ENCODE measurements around the gene PPP1R27. TPM values are rescaled to one million over a fixed set of nuclear protein-coding genes. Genes with fewer than 3 reads are reported as not detected.
A peak's percentile ranks its signal among the peaks of the same experiment; 100 is the strongest.

The PPP1R27 gene
- polyA plus RNA-seq, 1 donor, result 0.21 TPM

- Histone ChIP-seq H3K36me3 (ENCODE audit: control insufficient read depth, insufficient read depth, low read length) (peaks cover 48% of the 10 kb centered on the region), H3K27me3 (ENCODE audit: control insufficient read depth, insufficient read depth, low read length) (no peaks in the 10 kb centered on the region), H3K4me1 (ENCODE audit: control insufficient read depth, insufficient read depth, low read length) (peaks cover 65% of the 10 kb centered on the region), H3K4me3 (ENCODE audit: low read length) (no peak overlapping the region), H3K27ac (ENCODE audit: low read length) (peak overlapping the region; percentile 89), H3K9me3 (ENCODE audit: control insufficient read depth, low read depth, low read length) (peaks cover 13% of the 10 kb centered on the region)
- peak in 1 of 2 donors; percentile 33 for DNase-seq
- no CpG with 5 or more reads among the region's 30 CpGs for WGBS (ENCODE audit: insufficient coverage, low lambda C conversion rate)
Observed at GRCh38 chr17:81868674-81869220, 33.9 kb upstream of the PPP1R27 start.

GRCh38 chr17:81867991-81868673 lies 33.3 kb upstream of the PPP1R27 start:
- Histone ChIP-seq H3K4me1 (ENCODE audit: control insufficient read depth, insufficient read depth, low read length) (peaks cover 69% of the 10 kb centered on the region), H3K4me3 (ENCODE audit: low read length) (no peak overlapping the region), H3K9me3 (ENCODE audit: control insufficient read depth, low read depth, low read length) (peaks cover 13% of the 10 kb centered on the region), H3K27ac (ENCODE audit: low read length) (peak overlapping the region; percentile 80), H3K36me3 (ENCODE audit: control insufficient read depth, insufficient read depth, low read length) (peaks cover 51% of the 10 kb centered on the region), H3K27me3 (ENCODE audit: control insufficient read depth, insufficient read depth, low read length) (no peaks in the 10 kb centered on the region)
- no CpG with 5 or more reads among the region's 28 CpGs for whole genome bisulfite sequencing (ENCODE audit: insufficient coverage, low lambda C conversion rate)
- peak in 1 of 2 donors; percentile 42 for DNase-seq

DNA sequence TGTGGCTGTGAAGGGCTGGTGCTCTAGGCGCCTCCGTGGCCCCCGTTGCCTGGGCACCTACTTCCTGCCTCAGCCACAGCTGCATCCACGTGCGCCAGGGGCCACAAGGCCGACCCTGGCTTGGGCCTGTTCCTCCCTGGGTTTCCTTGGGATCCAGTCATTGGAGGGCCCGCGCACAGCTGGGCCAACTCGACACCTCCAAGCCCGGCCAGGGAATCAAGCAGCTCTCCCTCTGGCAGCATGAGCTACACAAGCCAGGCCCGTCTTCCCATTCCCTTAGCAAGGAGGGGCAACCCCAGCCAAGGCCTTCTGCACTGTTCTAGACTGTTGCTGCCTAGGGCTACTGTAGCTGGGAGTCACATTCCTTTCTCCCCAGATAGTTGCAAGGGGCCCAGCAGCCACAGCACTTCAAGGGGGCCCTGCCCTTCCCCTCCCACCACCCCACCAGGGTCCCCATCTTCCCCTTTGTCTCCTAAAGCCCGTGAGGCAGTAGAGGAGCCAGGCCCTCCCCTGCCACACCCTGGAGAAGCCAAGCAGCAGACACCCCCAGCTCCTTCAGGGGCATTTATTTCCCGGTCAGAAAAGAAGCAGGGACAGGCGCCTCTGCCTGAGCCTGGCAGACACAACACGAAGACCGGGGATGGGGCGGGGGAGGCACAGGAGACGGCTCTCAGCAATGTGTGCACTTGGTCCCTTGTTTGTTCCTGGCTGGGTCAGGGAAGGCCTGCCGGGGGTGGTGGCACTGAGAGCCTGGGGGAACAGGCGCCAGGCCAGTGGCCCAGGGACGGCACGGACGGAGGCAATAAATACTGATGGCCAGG lies 32.5 kb upstream of the PPP1R27 start:
- H3K27me3 ChIP-seq (ENCODE audit: control insufficient read depth, insufficient read depth, low read length), result no peaks in the 10 kb centered on the region
- no CpG with 5 or more reads among the region's 23 CpGs for WGBS (ENCODE audit: insufficient coverage, low lambda C conversion rate)
- peak in 1 of 2 donors; percentile 62 for DNase-seq
- H3K27ac ChIP-seq (ENCODE audit: low read length), result peak overlapping the region; percentile 80
- H3K4me3 ChIP-seq (ENCODE audit: low read length), result no peak overlapping the region
- peaks cover 53% of the 10 kb centered on the region for H3K36me3 ChIP-seq (ENCODE audit: control insufficient read depth, insufficient read depth, low read length)
- peaks cover 13% of the 10 kb centered on the region for H3K9me3 ChIP-seq (ENCODE audit: control insufficient read depth, low read depth, low read length)
- H3K4me1 ChIP-seq (ENCODE audit: control insufficient read depth, insufficient read depth, low read length), result peaks cover 75% of the 10 kb centered on the region

GRCh38 chr17:81866440-81867169 lies 31.8 kb upstream of the PPP1R27 start:
- Histone ChIP-seq H3K9me3 (ENCODE audit: control insufficient read depth, low read depth, low read length) (peaks cover 8% of the 10 kb centered on the region), H3K27ac (ENCODE audit: low read length) (peak overlapping the region; percentile 80), H3K4me1 (ENCODE audit: control insufficient read depth, insufficient read depth, low read length) (peaks cover 75% of the 10 kb centered on the region), H3K27me3 (ENCODE audit: control insufficient read depth, insufficient read depth, low read length) (no peaks in the 10 kb centered on the region), H3K36me3 (ENCODE audit: control insufficient read depth, insufficient read depth, low read length) (peaks cover 53% of the 10 kb centered on the region), H3K4me3 (ENCODE audit: low read length) (no peak overlapping the region)
- WGBS (ENCODE audit: insufficient coverage, low lambda C conversion rate), result no CpG with 5 or more reads among the region's 18 CpGs
- no peak for DNase-seq

- Histone ChIP-seq H3K36me3 (ENCODE audit: control insufficient read depth, insufficient read depth, low read length) (peaks cover 53% of the 10 kb centered on the region), H3K4me3 (ENCODE audit: low read length) (no peak overlapping the region), H3K4me1 (ENCODE audit: control insufficient read depth, insufficient read depth, low read length) (peaks cover 76% of the 10 kb centered on the region), H3K9me3 (ENCODE audit: control insufficient read depth, low read depth, low read length) (peaks cover 6% of the 10 kb centered on the region), H3K27ac (ENCODE audit: low read length) (peak overlapping the region; percentile 83), H3K27me3 (ENCODE audit: control insufficient read depth, insufficient read depth, low read length) (no peaks in the 10 kb centered on the region)
- peak; percentile 94 to 95 for DNase-seq
- WGBS (ENCODE audit: insufficient coverage, low lambda C conversion rate), result no CpG with 5 or more reads among the region's 18 CpGs
Observed at GRCh38 chr17:81865733-81866439, 31.0 kb upstream of the PPP1R27 start.

DNA sequence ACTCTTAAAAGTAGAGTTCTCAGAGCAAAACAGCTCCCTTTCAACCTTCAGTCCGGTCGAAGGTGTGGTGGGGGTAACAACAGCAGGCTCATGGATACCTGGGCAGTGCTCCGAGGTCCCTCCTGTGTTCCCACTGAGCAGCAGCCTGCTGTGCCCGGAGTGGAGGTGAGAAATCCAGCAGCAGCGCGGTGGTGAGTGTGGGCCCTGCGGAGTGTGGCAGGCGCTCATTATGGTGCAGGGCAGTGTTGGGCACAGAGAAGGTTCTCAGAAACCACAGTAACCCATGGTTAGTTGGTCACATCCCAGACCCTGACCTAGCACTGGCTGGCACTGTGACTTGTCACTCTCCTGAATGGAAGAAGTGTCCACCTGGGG lies 30.5 kb upstream of the PPP1R27 start:
- Histone ChIP-seq H3K9me3 (ENCODE audit: control insufficient read depth, low read depth, low read length) (peaks cover 6% of the 10 kb centered on the region), H3K4me3 (ENCODE audit: low read length) (no peak overlapping the region), H3K27ac (ENCODE audit: low read length) (peak overlapping the region; percentile 83), H3K4me1 (ENCODE audit: control insufficient read depth, insufficient read depth, low read length) (peaks cover 76% of the 10 kb centered on the region), H3K36me3 (ENCODE audit: control insufficient read depth, insufficient read depth, low read length) (peaks cover 53% of the 10 kb centered on the region), H3K27me3 (ENCODE audit: control insufficient read depth, insufficient read depth, low read length) (no peaks in the 10 kb centered on the region)
- WGBS (ENCODE audit: insufficient coverage, low lambda C conversion rate), result no CpG with 5 or more reads among the region's 8 CpGs
- no peak for DNase-seq

DNA sequence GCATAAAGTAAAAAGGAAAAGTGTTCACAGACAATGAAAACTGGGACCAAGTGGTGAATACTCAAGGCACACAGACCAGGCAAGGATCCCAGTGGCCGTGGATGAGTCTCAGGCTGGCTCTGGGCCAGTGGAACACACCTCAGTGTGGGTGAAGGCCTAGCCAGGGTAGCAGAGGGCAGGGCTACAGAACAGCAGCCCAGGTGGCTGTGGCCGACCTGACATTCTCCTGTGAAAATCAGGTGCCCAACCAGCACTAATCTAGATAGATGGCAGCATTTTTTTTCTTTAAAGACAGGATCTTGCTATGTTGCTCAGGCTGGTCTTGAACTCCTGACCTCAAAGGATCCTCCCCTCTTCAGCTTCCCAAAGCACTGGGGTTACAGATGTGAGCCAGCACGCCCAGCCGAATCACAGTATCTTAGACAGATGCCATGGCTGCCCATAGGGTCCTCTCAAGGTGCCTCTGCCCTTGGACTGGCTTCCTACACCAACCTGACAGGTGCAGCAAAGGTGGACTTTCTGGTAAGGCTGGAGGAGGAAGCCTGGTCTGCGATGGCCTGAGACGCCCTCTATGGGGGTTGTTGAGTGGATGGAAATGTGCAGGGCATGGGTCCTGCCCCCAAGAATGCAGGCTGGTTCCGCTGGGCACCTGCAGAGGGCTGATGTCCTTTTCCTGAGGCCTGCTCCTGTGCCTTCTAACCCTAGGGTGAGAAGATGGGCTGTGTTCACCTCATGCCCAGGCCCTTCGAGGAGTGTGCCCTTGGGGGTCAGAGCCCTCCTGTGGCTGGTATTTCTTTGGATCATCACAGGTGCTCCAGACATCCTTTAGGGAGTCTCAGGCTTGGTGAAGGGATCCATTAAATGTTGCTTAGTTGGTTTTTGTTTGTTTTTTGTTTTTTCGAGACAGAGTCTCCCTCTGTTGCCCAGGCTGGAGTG lies 29.3 kb upstream of the PPP1R27 start:
- Histone ChIP-seq H3K27ac (ENCODE audit: low read length) (no peak overlapping the region), H3K4me1 (ENCODE audit: control insufficient read depth, insufficient read depth, low read length) (peaks cover 66% of the 10 kb centered on the region), H3K4me3 (ENCODE audit: low read length) (no peak overlapping the region), H3K27me3 (ENCODE audit: control insufficient read depth, insufficient read depth, low read length) (no peaks in the 10 kb centered on the region), H3K36me3 (ENCODE audit: control insufficient read depth, insufficient read depth, low read length) (peaks cover 46% of the 10 kb centered on the region), H3K9me3 (ENCODE audit: control insufficient read depth, low read depth, low read length) (peaks cover 9% of the 10 kb centered on the region)
- no peak for DNase-seq
- WGBS (ENCODE audit: insufficient coverage, low lambda C conversion rate), result no CpG with 5 or more reads among the region's 9 CpGs

DNA sequence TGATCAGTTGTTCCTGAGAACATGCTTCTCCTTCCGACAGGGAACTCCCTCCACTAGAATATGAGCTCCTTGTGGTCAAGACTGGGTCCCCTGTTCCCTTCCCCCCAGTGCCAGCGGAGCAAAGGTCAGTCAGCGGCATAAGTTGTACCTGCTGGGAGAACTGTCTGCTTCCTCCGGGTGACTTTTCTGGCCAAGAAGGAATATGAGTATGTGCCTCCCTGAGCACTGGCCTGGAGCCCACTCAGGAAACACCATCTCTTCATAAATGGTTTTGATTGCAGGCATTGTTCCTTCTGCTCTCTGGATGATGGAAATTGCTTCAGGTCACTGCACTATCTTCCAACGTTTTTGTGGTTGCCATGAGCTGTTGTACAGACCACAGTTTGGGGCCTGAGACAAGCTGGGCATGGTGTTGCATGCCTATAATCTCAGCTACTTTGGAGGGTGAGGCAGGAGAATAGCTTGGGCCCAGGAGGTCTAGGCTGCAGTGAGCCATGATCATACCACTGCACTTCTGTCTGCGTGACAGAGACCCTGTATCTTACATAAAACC lies 28.3 kb upstream of the PPP1R27 start:
- peaks cover 64% of the 10 kb centered on the region for H3K4me1 ChIP-seq (ENCODE audit: control insufficient read depth, insufficient read depth, low read length)

More for the DNA sequence above, 28.3 kb upstream of the PPP1R27 start:
- H3K36me3 ChIP-seq (ENCODE audit: control insufficient read depth, insufficient read depth, low read length), result peaks cover 46% of the 10 kb centered on the region
- no peak overlapping the region for H3K27ac ChIP-seq (ENCODE audit: low read length)
- no peaks in the 10 kb centered on the region for H3K27me3 ChIP-seq (ENCODE audit: control insufficient read depth, insufficient read depth, low read length)
- H3K9me3 ChIP-seq (ENCODE audit: control insufficient read depth, low read depth, low read length), result peaks cover 2% of the 10 kb centered on the region
- no peak for DNase-seq
- H3K4me3 ChIP-seq (ENCODE audit: low read length), result no peak overlapping the region
- WGBS (ENCODE audit: insufficient coverage, low lambda C conversion rate), result no CpG with 5 or more reads among the region's 6 CpGs
